ENCODE measurements around the gene CCR6.

Gene CCR6

DNA sequence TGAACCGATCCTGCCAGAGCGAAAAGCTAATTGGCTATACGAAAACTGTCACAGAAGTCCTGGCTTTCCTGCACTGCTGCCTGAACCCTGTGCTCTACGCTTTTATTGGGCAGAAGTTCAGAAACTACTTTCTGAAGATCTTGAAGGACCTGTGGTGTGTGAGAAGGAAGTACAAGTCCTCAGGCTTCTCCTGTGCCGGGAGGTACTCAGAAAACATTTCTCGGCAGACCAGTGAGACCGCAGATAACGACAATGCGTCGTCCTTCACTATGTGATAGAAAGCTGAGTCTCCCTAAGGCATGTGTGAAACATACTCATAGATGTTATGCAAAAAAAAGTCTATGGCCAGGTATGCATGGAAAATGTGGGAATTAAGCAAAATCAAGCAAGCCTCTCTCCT is 14.2 kb downstream of the CCR6 start:
- Histone ChIP-seq H3K4me3 (ENCODE audit: low read length) (no peak overlapping the region), H3K4me1 (ENCODE audit: control insufficient read depth, low read depth, low read length) (peaks cover 7% of the 10 kb centered on the region), H3K27me3 (ENCODE audit: control insufficient read depth, insufficient read depth, low read length) (no peaks in the 10 kb centered on the region), H3K9ac (ENCODE audit: low read length) (no peak overlapping the region), H3K27ac (ENCODE audit: low read length) (no peak overlapping the region), H3K9me3 (ENCODE audit: control insufficient read depth, low read depth, low read length) (no peaks in the 10 kb centered on the region), H3K36me3 (ENCODE audit: control insufficient read depth, low read depth, low read length) (no peaks in the 10 kb centered on the region)

DNA sequence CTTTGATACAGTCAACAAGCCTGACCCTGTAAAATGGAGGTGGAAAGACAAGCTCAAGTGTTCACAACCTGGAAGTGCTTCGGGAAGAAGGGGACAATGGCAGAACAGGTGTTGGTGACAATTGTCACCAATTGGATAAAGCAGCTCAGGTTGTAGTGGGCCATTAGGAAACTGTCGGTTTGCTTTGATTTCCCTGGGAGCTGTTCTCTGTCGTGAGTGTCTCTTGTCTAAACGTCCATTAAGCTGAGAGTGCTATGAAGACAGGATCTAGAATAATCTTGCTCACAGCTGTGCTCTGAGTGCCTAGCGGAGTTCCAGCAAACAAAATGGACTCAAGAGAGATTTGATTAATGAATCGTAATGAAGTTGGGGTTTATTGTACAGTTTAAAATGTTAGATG is 15.0 kb downstream of the CCR6 start:
- no peak overlapping the region for H3K27ac ChIP-seq (ENCODE audit: low read length)
- no peak overlapping the region for H3K9ac ChIP-seq (ENCODE audit: low read length)
- no peak overlapping the region for H3K4me3 ChIP-seq (ENCODE audit: low read length)
- no peaks in the 10 kb centered on the region for H3K27me3 ChIP-seq (ENCODE audit: control insufficient read depth, insufficient read depth, low read length)
- H3K9me3 ChIP-seq (ENCODE audit: control insufficient read depth, low read depth, low read length): no peaks in the 10 kb centered on the region
- H3K4me1 ChIP-seq (ENCODE audit: control insufficient read depth, low read depth, low read length): peaks cover 7% of the 10 kb centered on the region
- H3K36me3 ChIP-seq (ENCODE audit: control insufficient read depth, low read depth, low read length): no peaks in the 10 kb centered on the region

DNA sequence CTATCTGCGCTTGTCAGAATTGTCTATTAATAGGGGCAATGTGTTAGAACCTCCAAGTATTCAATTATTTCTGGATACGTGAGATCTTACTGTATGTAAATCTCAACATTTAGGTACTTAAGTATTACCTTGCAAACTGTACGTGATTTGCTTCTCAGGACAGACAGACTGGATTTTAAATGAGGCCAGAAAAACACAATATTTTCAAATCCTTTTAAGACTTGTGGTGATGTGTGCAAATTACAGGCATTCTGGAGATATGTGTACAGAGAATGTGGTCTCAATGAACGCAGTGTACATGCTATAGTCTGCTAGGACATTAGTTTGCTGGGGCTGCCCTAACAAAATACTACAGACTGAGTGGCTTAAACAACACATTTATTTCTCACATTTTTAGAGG is 16.9 kb downstream of the CCR6 start:
- Histone ChIP-seq H3K27me3 (ENCODE audit: control insufficient read depth, insufficient read depth, low read length) (no peaks in the 10 kb centered on the region), H3K9me3 (ENCODE audit: control insufficient read depth, low read depth, low read length) (no peaks in the 10 kb centered on the region), H3K36me3 (ENCODE audit: control insufficient read depth, low read depth, low read length) (no peaks in the 10 kb centered on the region), H3K9ac (ENCODE audit: low read length) (no peak overlapping the region), H3K4me3 (ENCODE audit: low read length) (no peak overlapping the region), H3K27ac (ENCODE audit: low read length) (no peak overlapping the region), H3K4me1 (ENCODE audit: control insufficient read depth, low read depth, low read length) (peaks cover 7% of the 10 kb centered on the region)

DNA sequence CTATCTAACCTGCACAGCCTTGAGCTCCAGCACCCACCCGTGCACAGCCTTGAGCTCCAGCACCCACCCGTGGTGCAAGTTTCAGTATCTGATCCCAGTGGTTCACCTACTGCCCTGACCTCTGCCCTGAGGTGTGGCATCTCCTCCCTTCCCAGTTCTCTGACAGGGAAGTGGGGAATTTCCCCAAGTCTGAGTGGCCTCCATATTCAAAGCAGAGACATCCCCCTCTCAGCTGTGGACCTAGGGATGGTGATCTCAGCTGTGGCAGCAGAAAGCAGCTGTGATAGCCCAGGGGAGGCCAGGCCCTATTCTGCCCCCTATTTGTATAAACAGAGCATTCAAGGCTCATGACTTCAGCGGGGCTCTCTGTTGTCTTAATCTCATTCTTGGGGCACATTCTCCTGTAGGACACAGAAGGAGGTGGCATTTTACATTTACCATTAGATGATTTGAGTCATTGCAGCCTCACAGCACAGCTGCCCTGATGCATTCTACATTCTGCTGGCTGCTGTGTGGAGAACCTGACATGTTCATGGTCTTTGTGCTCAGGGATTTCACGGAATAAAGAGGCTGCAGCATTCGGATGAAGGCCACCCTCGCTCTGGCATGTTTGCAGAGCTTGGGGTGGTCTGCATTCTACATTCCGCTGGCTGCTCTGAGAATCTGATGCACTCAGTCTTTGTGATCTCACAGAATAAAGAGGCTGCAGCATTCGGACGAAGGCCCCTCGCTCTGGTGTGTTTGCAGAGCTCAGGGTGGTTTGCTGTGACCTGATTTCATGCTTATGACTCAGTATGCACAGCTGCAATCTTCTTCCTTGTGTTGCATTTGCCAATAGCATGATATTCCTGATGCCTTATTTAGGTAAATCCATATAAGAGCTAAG is 17.9 kb downstream of the CCR6 start:
- Histone ChIP-seq H3K27ac (ENCODE audit: low read length) (no peak overlapping the region), H3K27me3 (ENCODE audit: control insufficient read depth, insufficient read depth, low read length) (no peaks in the 10 kb centered on the region), H3K9me3 (ENCODE audit: control insufficient read depth, low read depth, low read length) (no peaks in the 10 kb centered on the region), H3K4me3 (ENCODE audit: low read length) (no peak overlapping the region), H3K9ac (ENCODE audit: low read length) (no peak overlapping the region), H3K36me3 (ENCODE audit: control insufficient read depth, low read depth, low read length) (no peaks in the 10 kb centered on the region), H3K4me1 (ENCODE audit: control insufficient read depth, low read depth, low read length) (peaks cover 12% of the 10 kb centered on the region)

DNA sequence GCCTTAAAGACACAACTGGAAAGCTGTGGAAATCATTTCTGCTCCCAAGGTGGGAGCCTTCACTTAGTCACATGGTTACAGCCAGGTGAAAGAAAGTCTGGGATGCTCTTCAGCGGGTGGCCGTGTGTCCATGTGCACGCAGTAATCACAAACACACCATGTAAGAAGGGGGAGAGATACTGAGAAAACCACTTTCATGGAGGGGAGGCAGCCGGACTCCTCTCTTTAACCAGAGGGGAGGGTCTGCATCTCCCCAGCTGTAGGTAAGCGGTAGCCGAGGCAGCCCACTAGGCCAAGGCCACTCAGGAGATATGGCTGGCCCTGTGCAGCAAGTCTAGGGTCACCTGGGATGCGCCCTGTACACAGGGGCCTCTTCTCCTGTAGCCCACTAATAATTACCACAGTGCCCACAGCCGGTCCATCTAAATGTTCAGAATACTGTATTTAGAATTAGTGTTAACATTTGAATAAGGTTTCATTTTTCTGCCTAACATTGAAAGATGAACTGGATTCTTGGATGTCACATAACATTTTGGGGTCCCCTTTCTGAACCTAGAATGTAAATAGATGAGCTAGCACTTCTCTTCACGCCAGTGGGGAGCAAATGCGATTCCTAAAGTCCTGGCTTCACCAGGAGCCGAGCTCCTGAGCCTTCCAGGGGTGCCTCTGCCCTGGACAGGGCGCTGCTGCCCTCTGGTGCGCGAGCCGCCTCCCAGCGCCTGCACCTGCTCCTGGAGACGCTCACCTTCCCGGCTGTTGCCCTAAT is 19.0 kb downstream of the CCR6 start:
- Histone ChIP-seq H3K4me1 (ENCODE audit: control insufficient read depth, low read depth, low read length) (peaks cover 22% of the 10 kb centered on the region), H3K27ac (ENCODE audit: low read length) (no peak overlapping the region), H3K36me3 (ENCODE audit: control insufficient read depth, low read depth, low read length) (no peaks in the 10 kb centered on the region), H3K27me3 (ENCODE audit: control insufficient read depth, insufficient read depth, low read length) (no peaks in the 10 kb centered on the region), H3K4me3 (ENCODE audit: low read length) (no peak overlapping the region), H3K9ac (ENCODE audit: low read length) (no peak overlapping the region), H3K9me3 (ENCODE audit: control insufficient read depth, low read depth, low read length) (no peaks in the 10 kb centered on the region)

DNA sequence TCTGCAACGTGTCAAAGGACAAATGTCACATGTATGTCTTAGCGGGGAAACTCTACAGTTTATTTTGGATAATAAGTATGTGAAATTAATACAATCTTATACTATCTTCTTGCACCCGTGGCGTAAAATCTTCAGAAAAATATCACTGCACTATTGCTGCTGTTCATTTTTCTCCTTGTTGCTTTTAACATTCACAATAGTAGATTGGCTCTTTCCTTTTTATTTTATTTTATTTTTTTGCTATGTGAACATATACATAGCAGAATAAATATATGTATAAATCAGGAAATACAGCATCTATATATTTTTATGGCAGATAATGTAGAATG is 19.5 kb downstream of the CCR6 start:
- Histone ChIP-seq H3K4me3 (ENCODE audit: low read length) (no peak overlapping the region), H3K9ac (ENCODE audit: low read length) (no peak overlapping the region), H3K27ac (ENCODE audit: low read length) (no peak overlapping the region), H3K36me3 (ENCODE audit: control insufficient read depth, low read depth, low read length) (no peaks in the 10 kb centered on the region), H3K27me3 (ENCODE audit: control insufficient read depth, insufficient read depth, low read length) (no peaks in the 10 kb centered on the region), H3K4me1 (ENCODE audit: control insufficient read depth, low read depth, low read length) (peaks cover 27% of the 10 kb centered on the region), H3K9me3 (ENCODE audit: control insufficient read depth, low read depth, low read length) (no peaks in the 10 kb centered on the region)

DNA sequence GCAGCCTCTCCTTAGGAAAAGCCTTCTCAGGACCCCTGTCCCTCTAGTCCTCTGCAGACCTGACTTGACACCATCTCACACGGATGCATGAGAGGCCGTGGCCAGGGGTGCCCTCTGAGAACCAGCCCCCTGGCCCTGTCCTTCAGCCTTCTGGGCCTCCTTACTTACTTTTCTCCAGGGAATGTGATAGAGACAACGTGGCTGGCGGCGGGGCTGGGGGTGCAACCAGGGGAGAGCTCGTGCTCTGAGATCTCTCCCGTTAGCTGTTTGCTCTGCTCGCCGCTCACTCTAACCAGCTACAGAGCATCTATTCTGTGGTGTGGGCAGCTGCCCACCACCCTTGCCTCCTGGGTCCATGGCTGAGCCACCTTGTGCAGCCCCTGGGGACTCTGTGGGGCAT is 20.1 kb downstream of the CCR6 start:
- H3K9me3 ChIP-seq (ENCODE audit: control insufficient read depth, low read depth, low read length): no peaks in the 10 kb centered on the region
- H3K4me1 ChIP-seq (ENCODE audit: control insufficient read depth, low read depth, low read length): peaks cover 33% of the 10 kb centered on the region
- no peak overlapping the region for H3K27ac ChIP-seq (ENCODE audit: low read length)
- no peaks in the 10 kb centered on the region for H3K36me3 ChIP-seq (ENCODE audit: control insufficient read depth, low read depth, low read length)
- H3K27me3 ChIP-seq (ENCODE audit: control insufficient read depth, insufficient read depth, low read length): peaks cover 1% of the 10 kb centered on the region
- H3K4me3 ChIP-seq (ENCODE audit: low read length): no peak overlapping the region
- H3K9ac ChIP-seq (ENCODE audit: low read length): no peak overlapping the region

DNA sequence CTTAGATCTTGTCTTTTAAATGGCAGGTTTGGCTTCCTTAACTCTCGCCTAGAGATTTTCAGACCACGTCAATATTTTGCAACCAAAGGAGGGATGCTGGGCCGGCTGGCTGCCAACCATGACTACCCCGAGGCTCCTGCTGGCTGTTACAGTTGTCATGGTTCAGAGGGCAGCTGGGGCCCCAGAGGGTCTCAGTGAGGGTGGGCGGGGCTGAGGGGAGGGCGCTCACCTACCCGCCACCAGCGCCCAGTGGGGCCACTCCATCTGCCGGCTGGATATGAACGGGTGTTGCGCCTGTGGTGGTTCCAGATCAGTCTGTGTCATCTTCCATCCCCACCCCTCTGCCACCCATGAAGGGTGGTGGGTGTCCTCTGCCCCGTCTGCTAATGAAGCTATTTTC is 22.6 kb downstream of the CCR6 start:
- Histone ChIP-seq H3K27me3 (ENCODE audit: control insufficient read depth, insufficient read depth, low read length) (peaks cover 13% of the 10 kb centered on the region), H3K4me3 (ENCODE audit: low read length) (no peak overlapping the region)

DNA sequence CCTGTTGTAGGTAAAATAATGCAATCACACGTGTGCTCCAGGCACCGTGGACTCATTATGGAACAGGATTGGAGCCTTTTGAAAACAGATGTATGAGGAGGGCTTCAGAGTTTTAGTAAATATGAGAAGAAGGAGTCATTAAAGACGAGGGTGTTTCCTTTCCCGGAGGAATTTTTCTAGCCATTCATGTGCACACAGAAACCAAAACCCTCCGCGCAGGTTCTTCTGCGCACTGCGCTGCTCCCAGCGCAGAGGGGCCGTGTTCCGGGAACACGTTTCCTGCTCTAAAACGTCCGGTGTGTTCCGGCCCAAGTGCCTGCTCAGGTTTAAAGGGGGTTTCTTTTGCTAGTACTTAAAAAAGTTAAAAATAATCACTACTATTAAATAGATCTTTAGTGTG is 23.2 kb downstream of the CCR6 start:
- H3K9ac ChIP-seq (ENCODE audit: low read length): peak overlapping the region; percentile 21
- peaks cover 31% of the 10 kb centered on the region for H3K4me1 ChIP-seq (ENCODE audit: control insufficient read depth, low read depth, low read length)
- H3K4me3 ChIP-seq (ENCODE audit: low read length): no peak overlapping the region
- H3K27me3 ChIP-seq (ENCODE audit: control insufficient read depth, insufficient read depth, low read length): peaks cover 13% of the 10 kb centered on the region
- H3K36me3 ChIP-seq (ENCODE audit: control insufficient read depth, low read depth, low read length): no peaks in the 10 kb centered on the region
- H3K9me3 ChIP-seq (ENCODE audit: control insufficient read depth, low read depth, low read length): no peaks in the 10 kb centered on the region
- H3K27ac ChIP-seq (ENCODE audit: low read length): no peak overlapping the region

More for the DNA sequence above, 22.6 kb downstream of the CCR6 start:
- Histone ChIP-seq H3K4me1 (ENCODE audit: control insufficient read depth, low read depth, low read length) (peaks cover 34% of the 10 kb centered on the region), H3K36me3 (ENCODE audit: control insufficient read depth, low read depth, low read length) (no peaks in the 10 kb centered on the region), H3K9me3 (ENCODE audit: control insufficient read depth, low read depth, low read length) (no peaks in the 10 kb centered on the region), H3K9ac (ENCODE audit: low read length) (no peak overlapping the region), H3K27ac (ENCODE audit: low read length) (no peak overlapping the region)

DNA sequence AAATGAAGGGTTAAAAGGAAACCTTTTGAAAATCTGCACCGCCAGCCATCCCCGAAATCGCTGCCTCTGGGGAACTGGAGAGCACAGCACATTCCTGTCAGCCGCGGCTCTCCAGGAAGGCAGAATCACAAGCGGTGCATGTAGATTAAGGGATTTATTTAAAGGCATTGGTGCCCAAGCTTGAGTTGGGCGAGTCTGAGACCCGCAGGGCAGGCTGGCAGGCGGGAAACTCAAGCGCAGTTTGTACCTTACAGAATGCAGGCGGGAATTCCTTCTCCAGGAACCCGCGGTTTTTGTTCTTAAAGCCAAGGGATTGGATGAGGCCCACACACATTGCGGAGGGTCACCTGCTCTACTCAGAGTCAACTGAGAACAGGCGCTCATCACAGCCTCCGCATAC is 24.1 kb downstream of the CCR6 start:
- Histone ChIP-seq H3K9ac (ENCODE audit: low read length) (no peak overlapping the region), H3K4me3 (ENCODE audit: low read length) (peak overlapping the region; percentile 25), H3K27ac (ENCODE audit: low read length) (no peak overlapping the region), H3K9me3 (ENCODE audit: control insufficient read depth, low read depth, low read length) (no peaks in the 10 kb centered on the region), H3K4me1 (ENCODE audit: control insufficient read depth, low read depth, low read length) (peaks cover 40% of the 10 kb centered on the region), H3K27me3 (ENCODE audit: control insufficient read depth, insufficient read depth, low read length) (peaks cover 13% of the 10 kb centered on the region), H3K36me3 (ENCODE audit: control insufficient read depth, low read depth, low read length) (no peaks in the 10 kb centered on the region)

DNA sequence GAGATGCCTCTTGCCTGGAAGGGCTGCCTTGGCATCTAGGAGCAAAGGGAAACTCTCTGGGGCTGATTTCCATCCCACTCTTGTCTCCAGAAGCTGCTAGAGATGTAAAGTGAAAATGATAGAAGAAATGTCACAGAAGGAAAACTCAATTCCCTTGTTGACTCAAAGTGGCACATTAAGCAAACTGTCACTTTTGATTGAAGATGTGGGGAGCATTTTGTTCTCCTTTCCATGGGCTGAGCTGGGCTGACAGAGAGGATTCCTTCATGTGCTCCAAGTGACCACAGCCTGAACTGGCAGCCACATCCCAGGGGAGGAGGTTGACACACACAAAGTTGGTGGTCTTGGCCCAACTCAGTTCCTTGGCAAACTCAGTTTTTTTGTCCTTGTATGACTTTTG is 25.1 kb downstream of the CCR6 start:
- peaks cover 13% of the 10 kb centered on the region for H3K27me3 ChIP-seq (ENCODE audit: control insufficient read depth, insufficient read depth, low read length)
- H3K4me3 ChIP-seq (ENCODE audit: low read length): no peak overlapping the region
- no peaks in the 10 kb centered on the region for H3K36me3 ChIP-seq (ENCODE audit: control insufficient read depth, low read depth, low read length)
- no peaks in the 10 kb centered on the region for H3K9me3 ChIP-seq (ENCODE audit: control insufficient read depth, low read depth, low read length)
- no peak overlapping the region for H3K9ac ChIP-seq (ENCODE audit: low read length)
- no peak overlapping the region for H3K27ac ChIP-seq (ENCODE audit: low read length)
- peaks cover 43% of the 10 kb centered on the region for H3K4me1 ChIP-seq (ENCODE audit: control insufficient read depth, low read depth, low read length)

DNA sequence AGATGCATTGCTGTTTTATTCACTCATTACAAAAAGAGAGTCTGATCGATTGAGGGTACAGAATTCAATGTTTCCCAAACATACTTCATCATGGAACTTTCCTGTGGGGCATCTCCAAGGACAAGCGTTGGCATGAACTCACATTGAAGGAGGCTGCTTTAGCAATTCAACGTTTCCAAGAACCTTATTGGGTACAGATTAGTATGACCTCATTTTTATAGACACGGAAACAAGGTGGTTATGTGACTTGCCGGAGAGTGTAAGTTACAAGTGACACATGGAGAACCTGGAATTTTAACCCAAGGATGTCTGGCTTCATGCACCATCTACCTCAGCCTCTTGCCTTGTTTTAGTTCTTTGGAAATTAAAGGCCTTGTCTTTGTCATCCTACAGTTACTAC is 26.1 kb downstream of the CCR6 start:
- Histone ChIP-seq H3K27ac (ENCODE audit: low read length) (no peak overlapping the region), H3K9ac (ENCODE audit: low read length) (no peak overlapping the region), H3K27me3 (ENCODE audit: control insufficient read depth, insufficient read depth, low read length) (peaks cover 13% of the 10 kb centered on the region), H3K4me1 (ENCODE audit: control insufficient read depth, low read depth, low read length) (peaks cover 43% of the 10 kb centered on the region), H3K36me3 (ENCODE audit: control insufficient read depth, low read depth, low read length) (no peaks in the 10 kb centered on the region), H3K9me3 (ENCODE audit: control insufficient read depth, low read depth, low read length) (no peaks in the 10 kb centered on the region), H3K4me3 (ENCODE audit: low read length) (no peak overlapping the region)

Measured in iPS-18a (cell line).